Activated effector memory CD4-positive, alpha-beta T cell treated with anti-CD3 and anti-CD28 coated beads, Interleukin-2, amount 50 U/mL, for 16 hours (primary cell): ENCODE data around the gene FALEC.
A peak's percentile ranks its signal among the peaks of the same experiment; 100 is the strongest.

ENCODE experiments used
- DNase-seq: peaks from one replicate; pipeline ENCODE4 v3.0.0-alpha.2; 2020

Gene FALEC

DNA sequence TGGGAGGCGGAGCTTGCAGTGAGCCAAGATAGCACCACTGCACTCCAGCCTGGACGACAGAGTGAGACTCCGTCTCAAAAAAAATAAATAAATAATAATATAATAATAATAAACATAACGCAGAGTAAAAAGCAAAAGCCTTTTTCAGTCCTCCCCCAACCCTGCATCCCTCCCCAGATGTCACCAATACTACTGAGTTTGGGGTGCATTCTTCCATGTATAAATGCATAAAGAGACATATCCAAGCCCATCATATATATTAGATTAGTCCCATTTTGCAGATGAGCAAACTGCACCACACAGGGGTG, 32.7 kb downstream of the FALEC start:
- DNase-seq, result no peak

DNA sequence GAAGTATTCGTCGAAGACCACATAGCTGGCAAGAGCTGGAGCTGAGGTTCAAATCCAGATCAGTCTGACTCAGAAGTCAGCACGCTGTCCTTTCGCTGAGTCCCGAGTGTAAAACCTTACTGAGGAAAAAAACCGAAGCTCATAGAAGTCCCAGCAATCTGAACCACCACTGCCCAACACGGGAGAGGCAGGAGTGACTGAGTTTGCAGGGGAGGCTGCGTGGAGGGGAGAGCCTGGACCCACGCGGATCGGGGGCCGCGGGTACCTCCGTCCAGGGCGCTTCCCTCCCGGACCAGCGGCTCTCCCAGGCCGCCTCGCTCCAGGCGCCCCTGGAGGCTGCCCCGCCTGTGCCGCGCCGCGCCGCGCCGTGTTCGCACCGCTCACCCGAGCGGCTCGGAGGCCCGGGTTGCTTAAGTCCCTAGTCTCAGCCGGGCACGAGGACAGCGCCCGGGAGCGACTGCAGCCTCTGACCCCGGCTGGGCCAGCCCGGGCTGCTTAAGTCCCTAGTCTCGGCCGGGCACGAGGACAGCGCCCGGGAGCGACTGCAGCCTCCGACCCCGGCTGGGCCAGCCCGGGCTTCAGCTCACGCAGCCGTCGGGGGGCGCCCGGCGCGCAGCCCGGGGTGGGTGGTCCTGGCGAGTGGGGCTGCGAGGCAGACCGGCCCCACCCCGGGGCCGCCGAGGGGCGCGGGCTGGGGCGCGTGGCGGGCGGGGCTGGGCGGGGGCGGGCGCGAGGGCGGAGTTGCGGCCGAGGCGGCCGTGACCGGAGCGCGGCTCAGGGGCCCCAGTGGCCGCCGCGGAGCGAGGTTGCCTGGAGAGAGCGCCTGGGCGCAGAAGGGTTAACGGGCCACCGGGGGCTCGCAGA, 33.3 kb downstream of the FALEC start, which contains the start of gene ADAMTSL4:
Gene ADAMTSL4 (plus strand): TSS at position 777 of the 864 bp plus-strand sequence. CDS start 2,881 bp downstream, outside the sequence.
- peak; percentile 75 for DNase-seq

DNA sequence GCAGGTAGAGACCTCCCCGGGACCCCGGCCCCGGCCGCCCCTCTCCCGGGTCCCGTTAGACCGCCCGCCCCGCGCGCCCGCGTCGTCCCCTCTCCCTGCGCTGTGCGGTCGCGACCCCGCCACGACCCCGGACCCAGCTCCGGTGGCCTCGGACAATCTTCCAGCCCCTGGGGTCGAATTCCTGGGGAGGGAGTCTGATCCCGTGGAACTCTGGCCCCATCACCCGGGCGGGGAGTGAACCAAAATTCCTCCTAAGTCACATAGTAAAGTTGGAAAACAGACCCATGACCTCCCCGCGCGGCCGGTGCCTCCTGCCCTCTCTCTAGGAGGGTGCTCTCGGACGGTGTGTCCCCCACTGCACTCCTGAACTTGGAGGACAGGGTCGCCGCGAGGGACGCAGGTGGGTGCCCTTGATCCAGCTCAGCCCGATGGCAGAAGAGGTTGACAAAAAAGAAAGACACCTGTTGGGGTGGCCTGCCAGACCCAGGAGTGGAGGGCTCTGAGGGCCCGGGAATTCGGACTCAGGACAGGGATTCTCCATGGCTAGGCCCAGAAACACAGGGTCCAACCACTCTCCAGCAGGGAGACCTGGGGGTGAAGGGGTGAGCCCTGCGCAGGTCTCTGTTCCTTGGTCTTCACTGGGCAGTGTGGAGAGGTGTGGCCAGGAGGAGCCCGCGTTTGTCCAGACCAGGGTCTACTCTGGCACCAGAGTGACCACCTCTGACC, 34.1 kb downstream of the FALEC start:
- DNase-seq, result no peak

DNA sequence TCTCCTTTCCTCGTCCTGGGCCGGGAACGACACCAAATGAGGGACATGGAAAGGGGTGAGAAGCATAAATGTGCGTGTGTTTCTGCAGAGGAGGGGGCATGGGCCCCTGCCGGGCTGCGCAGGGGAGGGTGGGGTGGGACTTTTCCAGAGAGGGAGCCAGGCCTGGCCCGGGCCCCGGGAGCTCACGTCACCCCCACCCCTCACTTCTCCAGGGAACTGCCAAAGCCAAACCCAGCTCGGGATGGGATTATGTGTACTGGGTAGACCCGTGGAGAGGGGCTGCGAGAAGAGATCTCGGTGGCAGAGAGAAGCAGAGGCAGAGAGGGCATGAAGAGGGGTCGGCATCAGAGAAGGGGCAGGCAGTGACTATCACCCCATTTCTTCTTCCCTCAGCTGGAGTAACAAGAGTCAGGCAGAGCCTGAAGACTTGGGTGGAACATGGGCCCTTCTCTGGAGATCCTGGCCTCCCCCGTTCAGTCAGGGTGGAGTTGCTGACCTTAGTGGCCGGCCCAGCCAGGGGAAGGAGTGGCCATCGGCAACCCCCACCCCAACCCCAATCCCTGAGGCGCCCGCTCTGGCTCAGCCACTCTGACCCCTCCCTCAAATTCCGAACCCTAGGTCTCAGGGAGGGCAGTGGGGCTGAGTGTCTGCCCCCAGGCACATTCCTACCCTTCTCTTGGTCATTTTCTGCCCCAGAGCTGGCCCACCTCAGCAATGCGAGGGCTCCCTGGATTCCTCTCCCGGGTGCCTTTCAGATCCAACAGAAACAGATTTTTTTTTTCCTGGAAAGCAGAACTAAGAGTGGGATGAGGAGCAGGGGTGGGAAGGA, 34.9 kb downstream of the FALEC start:
- no peak for DNase-seq

DNA sequence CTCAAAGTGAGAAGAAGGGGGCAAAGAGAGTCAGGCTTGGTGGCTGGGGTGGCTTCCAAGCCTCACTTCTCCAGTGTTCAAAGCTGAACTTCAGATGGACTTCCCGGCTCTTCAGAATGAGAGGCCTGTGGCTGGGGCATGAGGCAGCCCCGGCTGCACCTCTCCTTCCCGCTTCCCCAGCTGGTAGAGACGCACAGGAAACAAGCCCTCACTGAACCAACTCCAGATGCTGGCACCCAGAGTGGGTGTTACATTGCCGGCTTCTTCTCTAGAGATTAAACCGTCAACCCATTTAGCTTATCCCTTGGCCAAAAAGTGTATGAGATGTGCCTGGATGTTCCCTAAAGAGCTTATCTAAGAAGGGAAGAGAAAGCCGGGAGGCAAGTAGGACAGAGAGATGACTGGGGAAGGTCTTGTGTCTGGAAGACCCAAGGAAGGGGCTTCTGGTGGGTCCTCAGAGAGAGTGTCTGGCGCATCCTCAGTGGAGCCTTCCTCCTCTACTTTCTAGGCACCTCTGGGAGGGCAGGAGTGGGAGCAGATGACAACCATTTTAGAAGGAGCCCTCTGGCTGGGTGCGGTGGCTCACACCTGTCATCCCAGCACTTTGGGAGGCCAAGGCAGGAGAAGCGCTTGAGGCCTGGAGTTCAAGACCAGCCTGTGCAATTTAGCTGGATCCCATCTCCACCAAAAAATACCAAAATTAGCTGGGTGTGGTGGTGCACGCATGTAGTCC, 35.7 kb downstream of the FALEC start:
- no peak for DNase-seq

DNA sequence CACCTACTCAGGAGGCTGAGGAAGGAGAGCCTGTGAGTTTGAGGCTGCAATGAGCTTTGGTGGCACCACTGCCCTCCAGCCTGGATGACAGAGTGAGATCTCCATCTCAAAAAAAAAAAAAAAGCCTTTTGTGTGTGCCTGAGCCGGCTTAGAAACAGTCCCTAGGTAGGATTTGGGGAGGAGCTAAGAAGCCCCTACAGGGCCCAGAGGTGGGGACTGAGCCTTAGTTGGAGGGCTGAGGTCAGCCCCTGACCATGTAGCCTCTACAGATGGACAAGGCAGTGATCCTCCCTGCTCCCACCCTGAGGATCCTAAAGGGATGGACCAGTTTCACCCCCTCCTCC, 36.2 kb downstream of the FALEC start:
- DNase-seq, result no peak

DNA sequence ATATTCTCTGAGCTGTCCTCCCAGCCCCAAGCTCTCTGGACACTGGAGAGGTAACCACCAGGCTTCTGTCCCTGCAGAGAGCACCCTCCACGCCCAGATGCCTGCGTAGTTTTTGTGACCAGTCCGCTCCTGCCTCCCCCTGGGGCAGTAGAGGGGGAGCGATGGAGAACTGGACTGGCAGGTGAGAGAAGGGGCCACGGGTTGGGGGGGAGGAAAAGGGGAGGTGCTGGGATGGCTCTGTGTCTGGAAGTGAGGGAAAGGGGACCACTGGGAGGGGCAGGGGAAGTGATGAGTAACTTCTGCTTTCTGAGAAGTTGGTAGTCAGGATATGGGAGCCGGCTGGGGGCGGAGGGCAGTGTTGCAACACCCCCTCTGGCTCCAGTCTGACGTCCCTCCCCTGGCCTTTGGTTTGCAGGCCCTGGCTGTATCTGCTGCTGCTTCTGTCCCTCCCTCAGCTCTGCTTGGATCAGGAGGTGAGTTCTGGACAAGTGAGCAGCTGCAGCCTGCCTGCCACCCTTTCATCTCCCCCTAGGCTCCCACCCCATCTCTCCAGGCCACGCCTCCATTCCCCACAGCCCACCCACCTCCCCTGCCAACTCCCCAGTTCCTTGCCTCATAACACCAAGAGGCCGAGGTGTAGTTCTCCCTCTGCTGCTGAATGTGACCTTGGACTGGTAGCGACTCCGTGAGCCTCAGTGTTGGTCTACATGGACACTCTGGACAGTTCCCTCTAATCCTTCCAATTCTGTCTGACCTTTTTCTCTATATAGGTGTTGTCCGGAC, 36.8 kb downstream of the FALEC start:
- no peak for DNase-seq

DNA sequence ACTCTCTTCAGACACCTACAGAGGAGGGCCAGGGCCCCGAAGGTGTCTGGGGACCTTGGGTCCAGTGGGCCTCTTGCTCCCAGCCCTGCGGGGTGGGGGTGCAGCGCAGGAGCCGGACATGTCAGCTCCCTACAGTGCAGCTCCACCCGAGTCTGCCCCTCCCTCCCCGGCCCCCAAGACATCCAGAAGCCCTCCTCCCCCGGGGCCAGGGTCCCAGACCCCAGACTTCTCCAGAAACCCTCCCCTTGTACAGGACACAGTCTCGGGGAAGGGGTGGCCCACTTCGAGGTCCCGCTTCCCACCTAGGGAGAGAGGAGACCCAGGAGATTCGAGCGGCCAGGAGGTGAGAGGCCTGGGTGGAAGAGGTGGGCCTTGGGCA, 37.3 kb downstream of the FALEC start:
- no peak for DNase-seq

DNA sequence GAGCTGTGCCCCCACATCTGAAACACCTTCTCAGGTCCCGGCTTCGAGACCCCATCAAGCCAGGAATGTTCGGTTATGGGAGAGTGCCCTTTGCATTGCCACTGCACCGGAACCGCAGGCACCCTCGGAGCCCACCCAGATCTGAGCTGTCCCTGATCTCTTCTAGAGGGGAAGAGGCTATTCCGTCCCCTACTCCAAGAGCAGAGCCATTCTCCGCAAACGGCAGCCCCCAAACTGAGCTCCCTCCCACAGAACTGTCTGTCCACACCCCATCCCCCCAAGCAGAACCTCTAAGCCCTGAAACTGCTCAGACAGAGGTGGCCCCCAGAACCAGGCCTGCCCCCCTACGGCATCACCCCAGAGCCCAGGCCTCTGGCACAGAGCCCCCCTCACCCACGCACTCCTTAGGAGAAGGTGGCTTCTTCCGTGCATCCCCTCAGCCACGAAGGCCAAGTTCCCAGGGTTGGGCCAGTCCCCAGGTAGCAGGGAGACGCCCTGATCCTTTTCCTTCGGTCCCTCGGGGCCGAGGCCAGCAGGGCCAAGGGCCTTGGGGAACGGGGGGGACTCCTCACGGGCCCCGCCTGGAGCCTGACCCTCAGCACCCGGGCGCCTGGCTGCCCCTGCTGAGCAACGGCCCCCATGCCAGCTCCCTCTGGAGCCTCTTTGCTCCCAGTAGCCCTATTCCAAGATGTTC, 38.0 kb downstream of the FALEC start:
- no peak for DNase-seq

DNA sequence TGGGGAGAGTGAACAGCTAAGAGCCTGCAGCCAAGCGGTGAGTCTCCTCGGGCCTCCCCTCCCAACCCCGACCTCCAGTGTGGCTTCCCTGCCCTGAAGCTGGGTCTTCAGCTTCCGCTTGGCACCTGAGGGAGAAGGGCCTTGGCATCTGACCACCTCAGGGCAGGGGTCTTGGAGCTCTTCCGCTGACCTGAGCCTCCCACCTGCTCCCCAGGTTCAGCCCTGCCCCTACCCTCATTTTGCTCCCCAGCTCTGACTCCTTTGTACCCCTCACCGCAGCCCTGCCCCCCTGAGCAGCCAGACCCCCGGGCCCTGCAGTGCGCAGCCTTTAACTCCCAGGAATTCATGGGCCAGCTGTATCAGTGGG, 38.5 kb downstream of the FALEC start:
- no peak for DNase-seq

DNA sequence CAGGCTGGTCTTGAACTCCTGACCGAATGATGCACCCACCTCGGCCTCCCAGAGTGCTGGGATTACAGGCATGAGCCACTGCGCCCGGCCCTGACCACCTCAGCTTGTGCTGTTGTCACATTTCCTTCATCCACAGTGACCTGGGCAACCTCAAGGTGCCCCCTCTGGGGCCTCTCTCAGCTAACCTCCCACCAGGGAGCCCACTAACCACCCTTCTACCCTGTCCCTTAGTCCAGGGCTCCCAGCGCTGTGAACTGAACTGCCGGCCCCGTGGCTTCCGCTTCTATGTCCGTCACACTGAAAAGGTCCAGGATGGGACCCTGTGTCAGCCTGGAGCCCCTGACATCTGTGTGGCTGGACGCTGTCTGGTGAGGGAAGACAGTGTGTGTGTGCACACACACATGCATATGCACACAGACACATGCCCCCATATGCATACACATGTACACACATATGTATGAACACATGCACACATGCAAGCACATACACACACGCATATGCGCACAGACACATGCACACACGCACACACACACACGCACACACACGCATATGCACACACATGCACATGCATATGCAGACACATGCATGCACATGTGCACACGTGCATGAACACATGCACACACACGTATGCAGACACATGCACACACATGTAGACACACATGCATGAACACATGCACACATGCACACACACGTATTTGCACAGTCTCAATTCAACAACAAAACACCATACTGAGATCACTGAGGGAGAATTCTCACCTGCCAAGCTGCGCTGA, 39.8 kb downstream of the FALEC start:
- DNase-seq, result no peak

DNA sequence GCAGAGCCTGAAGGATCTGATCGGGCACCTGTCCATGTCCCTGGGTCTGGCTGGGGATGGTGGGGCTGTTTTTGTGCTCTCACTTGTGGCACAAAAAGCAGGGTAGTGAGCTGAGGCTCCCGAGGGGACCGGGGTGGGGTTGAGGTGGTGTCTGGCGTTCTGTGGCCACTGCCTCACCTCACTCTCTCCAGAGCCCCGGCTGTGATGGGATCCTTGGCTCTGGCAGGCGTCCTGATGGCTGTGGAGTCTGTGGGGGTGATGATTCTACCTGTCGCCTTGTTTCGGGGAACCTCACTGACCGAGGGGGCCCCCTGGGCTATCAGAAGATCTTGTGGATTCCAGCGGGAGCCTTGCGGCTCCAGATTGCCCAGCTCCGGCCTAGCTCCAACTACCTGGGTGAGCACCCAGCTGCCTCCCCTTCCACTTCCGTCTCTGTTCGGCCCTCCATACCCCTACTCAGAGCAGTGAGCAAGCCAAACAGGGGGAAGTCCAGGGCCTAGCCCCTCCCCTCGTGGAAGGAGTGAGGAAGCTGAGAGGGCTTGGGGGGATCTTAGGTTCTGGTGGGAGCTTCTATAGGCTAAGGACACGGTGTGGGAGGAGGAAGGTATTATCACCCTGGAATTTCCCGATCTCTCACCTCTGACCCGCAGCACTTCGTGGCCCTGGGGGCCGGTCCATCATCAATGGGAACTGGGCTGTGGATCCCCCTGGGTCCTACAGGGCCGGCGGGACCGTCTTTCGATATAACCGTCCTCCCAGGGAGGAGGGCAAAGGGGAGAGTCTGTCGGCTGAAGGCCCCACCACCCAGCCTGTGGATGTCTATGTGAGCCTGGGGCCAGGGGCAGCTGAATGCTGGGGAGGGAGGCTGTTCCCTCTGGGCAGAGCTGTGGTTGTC, 40.7 kb downstream of the FALEC start:
- DNase-seq, result no peak

DNA sequence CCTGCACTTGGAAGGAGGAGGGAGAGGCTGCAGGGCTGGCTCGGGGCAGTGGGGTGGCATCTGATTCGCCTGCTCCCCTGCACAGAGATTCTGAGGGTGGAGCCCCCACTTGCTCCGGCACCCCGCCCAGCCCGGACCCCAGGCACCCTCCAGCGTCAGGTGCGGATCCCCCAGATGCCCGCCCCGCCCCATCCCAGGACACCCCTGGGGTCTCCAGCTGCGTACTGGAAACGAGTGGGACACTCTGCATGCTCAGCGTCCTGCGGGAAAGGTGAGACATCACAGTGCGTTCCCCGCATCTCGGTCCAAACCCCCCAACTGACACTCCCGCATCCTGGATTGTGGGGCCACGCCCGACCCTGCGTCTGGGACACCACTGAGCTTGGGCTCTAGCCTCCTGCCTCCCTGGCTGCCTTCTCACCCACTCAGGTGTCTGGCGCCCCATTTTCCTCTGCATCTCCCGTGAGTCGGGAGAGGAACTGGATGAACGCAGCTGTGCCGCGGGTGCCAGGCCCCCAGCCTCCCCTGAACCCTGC, 41.6 kb downstream of the FALEC start:
- no peak for DNase-seq

DNA sequence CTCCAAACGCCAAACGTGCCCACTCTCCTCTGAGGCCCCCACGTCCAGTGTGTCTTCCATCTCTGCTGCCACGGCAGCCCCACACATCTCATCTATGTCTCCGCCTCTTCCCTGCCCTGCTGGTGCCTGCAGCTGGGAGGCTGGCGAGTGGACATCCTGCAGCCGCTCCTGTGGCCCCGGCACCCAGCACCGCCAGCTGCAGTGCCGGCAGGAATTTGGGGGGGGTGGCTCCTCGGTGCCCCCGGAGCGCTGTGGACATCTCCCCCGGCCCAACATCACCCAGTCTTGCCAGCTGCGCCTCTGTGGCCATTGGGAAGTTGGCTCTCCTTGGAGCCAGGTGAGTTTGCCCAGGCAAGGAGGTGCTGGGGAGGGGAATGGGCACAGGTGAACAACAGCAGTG, 42.3 kb downstream of the FALEC start:
- DNase-seq, result no peak

DNA sequence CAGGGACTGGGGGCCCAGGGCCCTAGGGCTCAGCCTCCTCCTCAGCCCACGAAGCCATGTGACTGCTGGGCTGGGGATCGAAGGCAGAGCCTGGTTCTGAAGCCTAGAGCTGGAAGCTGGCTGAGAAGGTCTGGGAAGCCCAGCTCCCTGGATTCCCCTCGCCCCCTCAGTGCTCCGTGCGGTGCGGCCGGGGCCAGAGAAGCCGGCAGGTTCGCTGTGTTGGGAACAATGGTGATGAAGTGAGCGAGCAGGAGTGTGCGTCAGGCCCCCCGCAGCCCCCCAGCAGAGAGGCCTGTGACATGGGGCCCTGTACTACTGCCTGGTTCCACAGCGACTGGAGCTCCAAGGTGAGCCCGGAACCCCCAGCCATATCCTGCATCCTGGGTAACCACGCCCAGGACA, 42.8 kb downstream of the FALEC start:
- no peak for DNase-seq

DNA sequence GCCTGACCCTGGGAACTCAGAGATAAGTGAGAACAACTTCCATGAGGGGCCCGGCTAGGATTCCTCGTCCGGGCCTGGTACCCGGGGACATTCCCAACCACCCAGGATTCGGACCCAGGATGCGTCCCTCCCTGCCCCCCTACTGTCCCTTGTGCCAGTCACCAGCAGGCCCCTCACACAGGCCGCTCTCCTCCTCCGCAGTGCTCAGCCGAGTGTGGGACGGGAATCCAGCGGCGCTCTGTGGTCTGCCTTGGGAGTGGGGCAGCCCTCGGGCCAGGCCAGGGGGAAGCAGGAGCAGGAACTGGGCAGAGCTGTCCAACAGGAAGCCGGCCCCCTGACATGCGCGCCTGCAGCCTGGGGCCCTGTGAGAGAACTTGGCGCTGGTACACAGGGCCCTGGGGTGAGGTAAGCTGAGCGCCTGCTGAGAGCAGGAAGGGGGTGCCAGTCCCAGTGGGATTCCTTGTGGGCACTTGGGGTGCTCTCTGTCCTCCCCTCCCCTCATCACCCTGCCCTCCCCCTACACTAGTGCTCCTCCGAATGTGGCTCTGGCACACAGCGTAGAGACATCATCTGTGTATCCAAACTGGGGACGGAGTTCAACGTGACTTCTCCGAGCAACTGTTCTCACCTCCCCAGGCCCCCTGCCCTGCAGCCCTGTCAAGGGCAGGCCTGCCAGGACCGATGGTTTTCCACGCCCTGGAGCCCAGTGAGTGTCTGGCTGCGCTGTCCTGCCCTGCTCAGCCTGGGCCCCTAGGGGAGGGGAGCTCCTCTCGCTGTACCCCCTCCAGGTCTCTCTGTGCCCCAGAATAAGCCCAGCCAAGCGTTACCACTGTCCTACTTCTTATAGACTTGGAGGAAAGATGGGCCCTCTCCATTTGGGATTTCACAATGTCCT, 43.5 kb downstream of the FALEC start:
- no peak for DNase-seq

DNA sequence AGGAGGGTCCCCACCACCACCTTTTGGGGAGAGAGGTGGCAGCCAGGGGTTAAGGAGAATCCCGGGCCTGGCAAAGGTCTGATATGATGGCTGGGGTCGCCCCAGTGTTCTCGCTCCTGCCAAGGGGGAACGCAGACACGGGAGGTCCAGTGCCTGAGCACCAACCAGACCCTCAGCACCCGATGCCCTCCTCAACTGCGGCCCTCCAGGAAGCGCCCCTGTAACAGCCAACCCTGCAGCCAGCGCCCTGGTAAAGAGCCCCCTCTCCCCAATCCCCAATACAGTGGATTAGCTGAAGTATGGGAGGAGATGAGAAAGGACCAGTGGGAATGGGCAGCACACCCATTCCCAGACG, 44.1 kb downstream of the FALEC start:
- no peak for DNase-seq

DNA sequence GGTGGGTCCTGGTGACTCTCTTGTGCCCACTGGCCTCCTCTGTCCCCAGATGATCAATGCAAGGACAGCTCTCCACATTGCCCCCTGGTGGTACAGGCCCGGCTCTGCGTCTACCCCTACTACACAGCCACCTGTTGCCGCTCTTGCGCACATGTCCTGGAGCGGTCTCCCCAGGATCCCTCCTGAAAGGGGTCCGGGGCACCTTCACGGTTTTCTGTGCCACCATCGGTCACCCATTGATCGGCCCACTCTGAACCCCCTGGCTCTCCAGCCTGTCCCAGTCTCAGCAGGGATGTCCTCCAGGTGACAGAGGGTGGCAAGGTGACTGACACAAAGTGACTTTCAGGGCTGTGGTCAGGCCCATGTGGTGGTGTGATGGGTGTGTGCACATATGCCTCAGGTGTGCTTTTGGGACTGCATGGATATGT, 44.5 kb downstream of the FALEC start:
- DNase-seq, result peak; percentile 88
